ENCODE results near the gene C6.

The C6 gene

DNA sequence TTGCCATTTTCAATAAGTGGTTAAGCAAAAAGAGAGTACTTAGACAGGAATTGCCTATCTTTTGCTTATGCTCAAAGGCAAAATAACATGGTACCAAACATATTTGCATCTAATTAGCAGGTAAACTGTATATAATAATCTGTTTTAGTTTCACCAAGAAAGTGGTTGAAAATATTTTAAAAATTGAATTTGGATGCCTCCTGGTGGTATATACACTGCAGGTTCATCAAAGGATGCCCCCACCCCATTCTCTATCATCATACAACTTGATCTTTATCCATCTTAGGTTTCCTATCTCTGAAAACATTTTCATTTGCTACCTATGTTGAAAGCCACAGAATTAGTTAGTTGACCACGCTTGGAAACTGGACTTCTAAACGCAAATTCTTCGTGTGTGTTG is 95.2 kb downstream of the C6 start:
- DNase-seq = no peak

GRCh38 chr5:41115281-41115680 is 98.1 kb downstream of the C6 start:
- no peak for DNase-seq

DNA sequence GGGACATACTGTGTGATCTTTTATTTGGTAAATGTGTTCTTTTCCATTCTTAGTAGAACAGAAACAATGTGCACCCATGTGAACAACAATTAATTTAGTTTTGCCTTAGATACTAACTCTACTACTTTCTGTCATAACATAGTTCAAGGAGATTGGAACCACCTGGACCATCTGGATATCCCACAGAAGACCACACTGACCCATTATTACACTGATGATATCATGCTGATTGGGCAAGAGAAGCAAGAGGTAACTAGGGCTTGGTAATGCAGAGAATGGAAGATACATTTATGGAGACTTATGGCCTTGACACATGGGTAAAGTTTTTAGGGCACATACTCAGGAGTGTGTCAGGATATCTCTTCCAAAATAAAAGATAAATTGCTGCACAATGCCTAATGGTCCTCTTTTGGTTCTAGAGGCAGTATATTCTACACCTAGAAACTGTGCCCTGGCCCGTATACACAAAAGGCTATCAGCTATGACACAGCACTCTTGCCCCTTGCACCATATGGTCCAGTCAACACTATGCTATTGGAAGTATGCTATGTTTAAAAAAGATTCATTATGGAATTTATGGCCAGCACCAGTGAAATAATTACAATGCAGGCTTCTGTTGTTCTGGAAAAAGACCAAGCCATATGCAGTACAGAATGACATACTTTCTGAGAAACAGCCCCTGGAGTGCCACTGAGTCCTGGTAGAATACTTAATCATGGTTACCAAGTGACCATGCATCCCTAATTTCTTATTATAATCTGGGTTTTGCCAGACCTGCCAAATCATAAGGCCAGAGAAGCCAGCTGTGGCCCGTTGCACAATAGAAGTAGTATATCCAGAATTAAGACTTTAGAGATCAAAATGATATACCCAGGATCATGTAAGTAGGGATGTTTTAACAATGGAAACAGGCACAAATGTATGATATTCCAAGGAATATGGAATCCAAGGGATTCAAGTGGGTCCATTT is 100.6 kb downstream of the C6 start:
- no peak for DNase-seq

- DNase-seq = no peak
Measured at GRCh38 chr5:41109186-41109585, 104.1 kb downstream of the C6 start.

- DNase-seq = no peak
Measured at GRCh38 chr5:41102341-41102740, 111.0 kb downstream of the C6 start.

- DNase-seq = no peak
Measured at GRCh38 chr5:41097642-41098041, 115.7 kb downstream of the C6 start.

DNA sequence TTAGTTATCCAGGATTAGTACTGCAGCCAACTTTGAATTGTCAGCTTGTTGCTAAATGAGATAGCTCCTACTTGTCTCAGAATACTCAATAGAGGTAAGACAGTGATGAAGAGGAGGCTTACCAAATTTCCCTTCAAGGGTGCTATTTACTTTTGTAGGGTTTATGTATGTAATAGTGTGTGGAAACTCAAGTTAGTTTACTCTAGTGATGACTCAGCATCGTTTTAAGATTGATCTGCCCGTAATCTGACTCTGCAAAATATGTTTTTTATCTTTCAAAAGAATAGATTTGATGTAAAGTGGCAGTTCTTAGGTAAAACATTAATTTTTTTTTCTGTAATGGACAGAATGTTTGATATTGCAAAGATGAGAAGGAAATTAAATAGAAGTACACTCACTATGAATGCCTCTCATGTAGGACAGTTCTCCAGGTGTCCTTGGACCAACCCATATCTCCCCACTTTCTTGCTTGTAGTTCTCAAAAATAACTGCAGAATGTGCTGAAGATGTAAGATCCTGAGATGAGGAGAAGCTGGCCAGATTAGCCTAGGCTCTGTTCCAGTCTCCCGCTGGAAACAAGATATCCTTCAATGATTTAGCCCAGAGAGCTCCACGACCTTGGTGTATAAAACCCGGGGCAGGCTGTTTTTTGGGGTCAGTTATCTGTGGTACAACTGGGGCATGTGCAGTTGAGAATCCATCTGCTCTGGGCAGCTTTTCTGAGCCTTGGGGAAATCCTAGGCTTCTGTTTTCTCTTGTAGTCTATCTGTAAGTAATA is 117.8 kb downstream of the C6 start:
- no peak for DNase-seq

- DNase-seq = no peak
Measured at GRCh38 chr5:41094871-41095270, 118.5 kb downstream of the C6 start.

DNA sequence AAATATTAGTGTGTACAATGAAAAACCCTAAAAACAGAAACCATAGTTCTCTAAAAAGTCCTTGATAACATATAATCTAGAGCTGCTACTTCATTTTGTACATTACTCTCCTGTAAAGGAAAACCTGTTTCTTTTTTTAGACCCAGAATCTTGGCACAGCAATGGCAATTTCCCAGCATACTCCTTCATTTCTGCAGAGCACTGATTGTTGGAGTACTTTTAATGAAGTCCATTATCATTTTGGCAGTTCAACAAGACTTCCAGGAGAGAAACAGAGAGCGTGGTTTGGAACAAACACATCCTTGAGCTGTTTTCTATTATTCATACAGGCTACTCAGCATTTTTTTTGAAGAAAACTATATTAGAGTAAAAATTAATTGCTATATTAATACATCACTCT is 119.5 kb downstream of the C6 start:
- DNase-seq = no peak

All from NCI-H146 (cell line).